Hepatocyte (in vitro differentiated cells): ENCODE data around the gene PLEKHB1. TPM values are rescaled to one million over a fixed set of nuclear protein-coding genes. Genes with fewer than 3 reads are reported as not detected.

Experiments used
- polyA plus RNA-seq: library from polyadenylated mRNA; unstranded; fragments of >200 nt; fragmentation: Nextera tagmentation; extraction: Ambion mirVana; gene quantifications from 2 replicates; pipeline ENCODE4 v1.2.1, GENCODE V29; 2016
- total RNA-seq: library from RNA; depleted of rRNA; stranded (reverse); fragments of >200 nt; gene quantifications from 2 replicates; pipeline ENCODE4 v1.2.3, GENCODE V29; 2014

The PLEKHB1 gene
- total and polyA plus RNA-seq, 2 experiments from 2014 or later, result 12.2 to 14.8 TPM

Other genes starting within 250 kb of the PLEKHB1 start
- gene FAM168A, start 48.5 kb upstream of the PLEKHB1 start, total RNA-seq, result 21.1 and 24.5 TPM in 2 replicates
- gene FAM168A, start 48.5 kb upstream of the PLEKHB1 start, polyA plus RNA-seq, result 5.7 and 6.3 TPM in 2 replicates
- 99.5 and 103 TPM in 2 replicates for gene RAB6A, start 114.5 kb downstream of the PLEKHB1 start, total RNA-seq
- gene RAB6A, start 114.5 kb downstream of the PLEKHB1 start, polyA plus RNA-seq, result 83.8 and 85.8 TPM in 2 replicates
- 25.9 and 28.5 TPM in 2 replicates for gene MRPL48, start 141.3 kb downstream of the PLEKHB1 start, total RNA-seq
- gene MRPL48, start 141.3 kb downstream of the PLEKHB1 start, polyA plus RNA-seq, result 34.9 and 59.1 TPM in 2 replicates
- 89.3 and 99.4 TPM in 2 replicates for gene COA4, start 230.3 kb downstream of the PLEKHB1 start, total RNA-seq
- 103 and 125 TPM in 2 replicates for gene COA4, start 230.3 kb downstream of the PLEKHB1 start, polyA plus RNA-seq
- gene PAAF1, start 230.4 kb downstream of the PLEKHB1 start, total RNA-seq, result 10.5 and 16.0 TPM in 2 replicates
- gene PAAF1, start 230.4 kb downstream of the PLEKHB1 start, polyA plus RNA-seq, result 31.0 TPM in 2 replicates